ENCODE data around the gene LIME1.

The LIME1 gene, protein sequence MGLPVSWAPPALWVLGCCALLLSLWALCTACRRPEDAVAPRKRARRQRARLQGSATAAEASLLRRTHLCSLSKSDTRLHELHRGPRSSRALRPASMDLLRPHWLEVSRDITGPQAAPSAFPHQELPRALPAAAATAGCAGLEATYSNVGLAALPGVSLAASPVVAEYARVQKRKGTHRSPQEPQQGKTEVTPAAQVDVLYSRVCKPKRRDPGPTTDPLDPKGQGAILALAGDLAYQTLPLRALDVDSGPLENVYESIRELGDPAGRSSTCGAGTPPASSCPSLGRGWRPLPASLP

DNA sequence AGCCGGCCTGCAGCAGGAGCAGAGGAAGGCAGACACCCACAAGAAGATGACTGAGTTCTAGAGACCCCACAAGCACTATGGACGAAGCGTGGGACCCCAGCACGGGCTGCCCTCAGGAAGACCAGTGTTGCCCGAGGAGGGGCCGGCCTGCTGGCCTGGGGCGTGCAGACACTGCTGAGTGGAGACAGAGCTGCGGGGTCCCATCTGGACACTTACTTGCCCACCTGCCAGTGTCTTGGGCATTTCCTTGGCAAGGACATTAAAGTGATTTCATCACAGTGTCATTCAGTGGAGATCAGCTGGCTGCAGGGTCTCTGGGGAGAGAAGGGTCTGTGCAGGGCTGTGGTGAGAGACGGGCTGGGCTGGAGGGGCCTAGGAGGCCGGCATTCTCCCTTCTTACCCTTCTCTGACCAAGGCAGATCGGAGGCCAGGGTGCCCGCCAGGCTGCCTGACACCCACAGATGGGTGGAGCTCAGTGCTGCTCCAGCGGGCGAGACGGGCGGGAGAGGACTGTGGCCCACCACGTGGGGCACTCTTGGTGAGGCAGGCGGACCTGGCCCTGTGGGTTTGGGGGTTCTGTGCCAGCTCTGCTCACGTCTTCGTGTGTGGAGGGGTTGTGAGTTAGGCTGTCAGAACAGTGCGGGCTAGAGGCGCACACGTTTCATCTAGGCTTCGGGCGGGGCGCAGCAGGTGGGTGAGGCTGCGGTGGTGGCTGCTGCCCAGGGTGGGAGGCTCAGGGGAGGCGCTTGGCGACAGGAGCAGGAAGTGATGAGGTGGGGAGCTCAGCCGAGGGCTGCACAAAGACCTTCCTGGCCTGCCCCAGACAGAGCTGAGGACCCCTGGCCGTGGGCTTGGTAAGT is at the start of gene LIME1:
Gene LIME1, plus strand, starts transcription at position 806 of the 860 bp plus-strand sequence. CDS start 886 bp downstream, outside the sequence.
- DNase-seq: no peak

DNA sequence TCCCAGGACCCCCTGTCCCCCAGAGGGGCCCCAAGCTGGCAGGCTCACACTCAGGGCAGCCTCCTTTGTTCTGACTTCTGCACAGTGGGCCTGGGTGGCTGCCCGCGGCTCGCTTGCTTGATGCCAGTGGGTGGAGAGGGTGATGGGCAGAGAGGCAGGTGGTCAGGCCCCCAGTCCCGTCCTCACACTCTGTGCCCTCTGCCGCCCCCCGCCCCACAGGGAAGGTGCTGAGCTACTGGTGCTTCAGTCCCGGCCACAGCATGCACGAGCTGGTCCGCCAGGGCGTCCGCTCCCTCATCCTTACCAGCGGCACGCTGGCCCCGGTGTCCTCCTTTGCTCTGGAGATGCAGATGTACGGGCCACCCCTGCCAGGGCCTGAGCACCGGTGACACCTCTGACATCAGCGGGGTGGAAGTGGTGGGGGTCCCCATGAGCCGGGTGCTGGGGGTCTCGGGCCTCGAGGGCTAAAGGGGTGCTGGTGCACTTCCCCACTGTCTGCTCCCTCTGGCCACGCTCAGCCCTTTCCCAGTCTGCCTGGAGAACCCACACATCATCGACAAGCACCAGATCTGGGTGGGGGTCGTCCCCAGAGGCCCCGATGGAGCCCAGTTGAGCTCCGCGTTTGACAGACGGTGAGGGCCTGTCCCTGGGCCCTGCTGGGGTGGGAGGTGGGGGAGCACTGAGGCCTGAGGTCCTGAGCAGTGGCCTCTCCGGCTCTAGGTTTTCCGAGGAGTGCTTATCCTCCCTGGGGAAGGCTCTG is 48.9 kb upstream of the LIME1 start:
- no peak for DNase-seq

DNA sequence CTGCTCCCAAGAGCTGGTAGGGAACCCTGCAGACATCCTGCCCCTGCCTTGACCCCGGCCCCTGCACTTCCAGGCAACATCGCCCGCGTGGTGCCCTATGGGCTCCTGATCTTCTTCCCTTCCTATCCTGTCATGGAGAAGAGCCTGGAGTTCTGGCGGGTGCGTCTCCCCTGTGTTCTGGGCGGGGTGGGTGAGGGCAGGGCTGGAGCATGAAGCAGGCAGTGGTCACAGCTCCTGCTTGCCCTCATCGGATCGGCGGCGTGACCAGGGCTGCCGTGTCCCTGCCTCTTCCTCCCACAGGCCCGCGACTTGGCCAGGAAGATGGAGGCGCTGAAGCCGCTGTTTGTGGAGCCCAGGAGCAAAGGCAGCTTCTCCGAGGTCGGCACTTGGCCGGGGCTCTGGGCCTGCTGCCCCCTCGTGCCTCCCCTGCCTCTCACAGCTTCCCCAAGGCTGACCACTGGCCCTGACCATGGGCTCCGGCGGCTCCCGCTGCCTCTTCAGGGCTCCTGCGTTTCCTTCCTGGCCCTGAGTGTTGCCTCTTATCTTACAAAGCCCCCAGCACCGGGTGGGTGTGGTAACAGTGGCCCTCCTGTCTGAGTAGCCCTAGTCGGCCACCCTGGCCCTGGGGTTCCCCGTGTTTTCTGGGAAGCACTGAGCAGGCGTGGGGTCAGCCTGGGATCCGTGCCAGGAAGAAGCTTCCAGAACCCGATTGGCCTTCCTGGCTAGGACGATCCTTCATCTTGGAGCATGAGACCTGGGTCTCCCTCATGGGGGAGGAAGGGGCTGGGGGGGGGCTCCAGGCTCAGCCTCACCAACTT is 48.0 kb upstream of the LIME1 start:
- DNase-seq: no peak

DNA sequence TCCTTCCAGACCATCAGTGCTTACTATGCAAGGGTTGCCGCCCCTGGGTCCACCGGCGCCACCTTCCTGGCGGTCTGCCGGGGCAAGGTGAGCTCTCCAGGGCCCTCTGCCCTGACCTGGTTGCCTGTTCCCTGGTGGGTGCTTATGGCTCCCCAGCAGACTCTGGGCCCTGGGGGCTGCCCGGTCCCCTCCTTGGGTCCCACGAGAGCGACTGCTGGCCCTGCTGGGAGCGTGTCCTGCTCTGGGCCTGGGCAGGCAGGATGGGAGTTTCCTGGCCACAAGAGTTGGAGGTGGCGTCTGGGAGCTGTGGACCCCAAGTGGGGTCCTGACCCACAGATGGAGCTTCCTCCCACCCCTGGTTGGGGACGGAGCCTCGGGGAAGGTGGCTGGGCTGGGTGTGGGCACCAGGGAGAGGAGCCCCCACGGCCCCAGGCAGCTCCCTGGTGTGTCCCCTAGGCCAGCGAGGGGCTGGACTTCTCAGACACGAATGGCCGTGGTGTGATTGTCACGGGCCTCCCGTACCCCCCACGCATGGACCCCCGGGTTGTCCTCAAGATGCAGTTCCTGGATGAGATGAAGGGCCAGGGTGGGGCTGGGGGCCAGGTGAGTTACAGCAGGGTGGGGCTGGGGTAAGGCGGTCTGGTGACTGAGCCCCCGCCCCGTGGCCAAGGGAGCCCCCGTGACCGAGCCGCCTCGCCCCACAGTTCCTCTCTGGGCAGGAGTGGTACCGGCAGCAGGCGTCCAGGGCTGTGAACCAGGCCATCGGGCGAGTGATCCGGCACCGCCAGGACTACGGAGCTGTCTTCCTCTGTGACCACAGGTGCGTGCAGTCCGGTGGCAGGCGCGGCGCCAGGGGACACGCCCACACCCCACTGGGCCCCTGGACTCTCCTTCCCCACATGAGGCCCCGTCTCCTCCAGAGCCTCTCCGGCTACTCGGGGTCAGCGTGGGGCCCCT is 47.1 kb upstream of the LIME1 start:
- DNase-seq: no peak

DNA sequence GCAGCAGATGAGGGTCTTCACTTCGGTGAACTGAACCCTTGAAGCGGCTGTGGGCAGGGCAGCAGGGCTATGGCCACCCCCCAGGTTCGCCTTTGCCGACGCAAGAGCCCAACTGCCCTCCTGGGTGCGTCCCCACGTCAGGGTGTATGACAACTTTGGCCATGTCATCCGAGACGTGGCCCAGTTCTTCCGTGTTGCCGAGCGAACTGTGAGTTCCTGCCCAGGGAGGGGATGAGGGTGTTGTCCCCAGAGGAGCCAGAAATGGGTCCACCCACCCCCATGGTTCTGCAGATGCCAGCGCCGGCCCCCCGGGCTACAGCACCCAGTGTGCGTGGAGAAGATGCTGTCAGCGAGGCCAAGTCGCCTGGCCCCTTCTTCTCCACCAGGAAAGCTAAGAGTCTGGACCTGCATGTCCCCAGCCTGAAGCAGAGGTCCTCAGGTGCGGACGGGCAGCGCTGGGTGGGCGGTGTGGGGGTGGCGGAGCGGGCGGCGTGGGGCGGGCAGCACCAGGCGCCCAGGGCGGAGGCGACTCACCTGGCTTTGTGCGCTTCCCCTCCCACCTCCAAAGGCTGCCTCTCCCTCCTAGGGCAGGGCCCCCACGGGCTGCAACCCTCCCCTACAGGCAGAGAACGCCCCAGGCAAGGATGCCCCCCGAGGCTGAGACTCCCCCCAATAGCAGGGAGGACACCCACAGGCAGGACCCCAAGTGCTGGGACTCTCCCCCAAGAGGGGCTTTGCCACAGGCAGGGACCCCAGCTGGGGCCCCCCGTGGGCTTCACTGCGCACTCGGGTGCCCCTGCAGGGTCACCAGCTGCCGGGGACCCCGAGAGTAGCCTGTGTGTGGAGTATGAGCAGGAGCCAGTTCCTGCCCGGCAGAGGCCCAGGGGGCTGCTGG is 46.2 kb upstream of the LIME1 start:
- DNase-seq: no peak

DNA sequence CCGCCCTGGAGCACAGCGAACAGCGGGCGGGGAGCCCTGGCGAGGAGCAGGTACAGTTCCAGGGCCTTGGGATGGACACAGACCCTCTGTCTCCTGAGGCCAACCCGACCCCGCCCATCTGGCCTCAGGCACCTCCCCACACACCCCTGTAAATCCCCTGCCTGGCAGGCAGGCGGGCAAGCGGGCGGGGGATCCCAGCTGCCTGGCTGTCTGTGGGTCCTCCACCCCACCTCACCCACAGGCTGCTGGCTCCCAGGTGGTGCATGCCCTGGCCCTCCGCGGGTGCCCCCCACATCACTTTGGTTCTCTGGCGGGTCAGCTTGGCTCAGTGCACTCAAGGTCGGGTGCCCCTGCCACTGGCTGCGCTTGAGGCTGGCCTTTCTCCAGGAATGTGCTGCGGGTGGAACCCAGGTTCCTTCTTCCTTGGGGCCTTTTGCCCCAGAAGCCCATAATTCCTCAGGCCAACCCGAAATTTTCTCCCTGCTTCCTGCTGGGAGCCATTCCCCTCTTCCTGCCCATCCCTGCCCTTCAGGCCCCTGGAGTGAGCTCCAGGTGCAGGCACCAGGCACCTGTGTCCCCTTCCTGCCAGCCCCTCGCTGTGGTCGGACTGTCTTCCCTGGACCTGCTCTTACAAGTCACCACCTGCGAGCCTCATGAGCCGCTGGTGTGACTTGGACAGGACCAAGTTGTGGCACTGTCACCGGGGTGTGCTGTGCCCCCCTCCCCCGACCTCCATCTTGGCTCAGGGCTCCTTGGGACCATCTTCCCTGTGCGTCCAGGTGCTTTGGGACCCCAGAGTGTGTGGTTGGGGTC is 45.4 kb upstream of the LIME1 start:
- no peak for DNase-seq

DNA sequence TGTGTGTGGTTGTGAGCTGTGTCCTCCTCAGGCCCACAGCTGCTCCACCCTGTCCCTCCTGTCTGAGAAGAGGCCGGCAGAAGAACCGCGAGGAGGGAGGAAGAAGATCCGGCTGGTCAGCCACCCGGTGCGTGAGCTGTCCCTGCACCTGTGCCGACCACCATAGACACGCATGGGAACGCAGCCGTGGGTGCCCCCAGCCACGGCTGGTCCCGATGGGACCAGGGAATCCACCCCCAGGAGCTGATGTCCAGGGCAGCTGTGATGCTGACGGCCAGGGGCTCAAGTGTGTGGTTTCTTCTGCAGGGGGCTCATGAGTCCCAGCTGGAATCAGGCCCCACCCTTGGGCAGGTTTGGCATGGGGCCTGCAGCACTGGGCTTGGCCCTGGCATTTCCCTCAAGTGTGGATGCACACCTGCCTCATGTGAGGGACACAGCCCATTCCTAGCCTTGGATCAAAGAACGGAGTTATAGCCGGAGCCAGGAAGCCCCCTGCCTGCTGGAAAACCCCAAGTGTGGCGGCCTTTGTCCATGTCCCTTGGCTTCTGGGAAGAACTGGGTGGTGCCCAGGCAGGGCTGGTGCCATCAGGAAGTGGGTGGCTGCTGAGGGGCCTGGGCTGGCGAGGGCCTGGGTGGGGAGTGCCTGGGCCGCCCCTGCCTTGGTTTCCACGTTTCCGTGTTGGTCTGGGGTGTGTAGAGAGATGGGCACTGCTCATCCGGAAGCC is 44.6 kb upstream of the LIME1 start:
- no peak for DNase-seq

DNA sequence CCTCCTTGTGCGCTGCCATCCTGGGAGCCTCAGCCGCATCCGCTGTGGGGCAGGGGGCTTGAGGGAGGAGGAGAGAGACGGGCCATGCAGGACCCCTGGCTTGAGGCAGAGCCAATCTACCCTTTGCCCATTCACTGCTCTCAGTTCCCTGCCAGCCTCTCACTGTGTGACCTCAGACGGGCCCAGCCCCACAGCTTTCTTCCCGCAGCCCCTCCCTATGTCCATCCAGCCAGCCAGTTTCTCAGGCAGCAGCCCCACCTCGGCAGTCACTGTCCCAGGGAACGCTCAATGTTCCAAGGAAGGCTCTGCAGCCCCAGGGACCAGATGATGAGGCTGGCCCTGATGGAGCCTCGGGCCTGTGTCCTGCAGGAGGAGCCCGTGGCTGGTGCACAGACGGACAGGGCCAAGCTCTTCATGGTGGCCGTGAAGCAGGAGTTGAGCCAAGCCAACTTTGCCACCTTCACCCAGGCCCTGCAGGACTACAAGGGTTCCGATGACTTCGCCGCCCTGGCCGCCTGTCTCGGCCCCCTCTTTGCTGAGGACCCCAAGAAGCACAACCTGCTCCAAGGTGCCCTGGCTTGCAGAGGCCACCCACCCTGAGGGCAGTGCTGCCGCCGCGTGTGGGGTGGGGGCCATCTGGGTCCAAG is 43.9 kb upstream of the LIME1 start:
- DNase-seq: no peak

DNA sequence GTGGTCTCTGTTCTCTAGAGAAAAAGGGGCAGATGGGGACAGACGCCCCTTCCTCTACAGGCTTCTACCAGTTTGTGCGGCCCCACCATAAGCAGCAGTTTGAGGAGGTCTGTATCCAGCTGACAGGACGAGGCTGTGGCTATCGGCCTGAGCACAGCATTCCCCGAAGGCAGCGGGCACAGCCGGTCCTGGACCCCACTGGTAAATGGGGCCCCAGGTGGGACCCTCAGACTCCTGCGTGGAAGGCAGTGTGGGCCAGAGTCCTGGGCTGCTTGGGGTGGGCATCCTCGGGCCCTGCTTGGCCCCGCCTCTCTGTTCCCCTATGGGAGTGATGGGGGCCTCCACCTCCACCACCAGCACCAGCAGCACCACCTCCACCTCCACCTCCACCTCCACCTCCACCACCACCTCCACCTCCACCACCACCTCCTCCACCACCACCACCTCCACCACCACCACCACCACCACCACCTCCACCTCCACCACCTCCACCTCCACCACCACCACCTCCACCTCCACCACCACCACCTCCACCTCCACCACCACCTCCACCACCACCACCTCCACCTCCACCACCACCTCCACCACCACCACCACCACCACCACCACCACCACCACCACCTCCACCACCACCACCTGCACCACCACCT is 43.3 kb upstream of the LIME1 start:
- DNase-seq: no peak

DNA sequence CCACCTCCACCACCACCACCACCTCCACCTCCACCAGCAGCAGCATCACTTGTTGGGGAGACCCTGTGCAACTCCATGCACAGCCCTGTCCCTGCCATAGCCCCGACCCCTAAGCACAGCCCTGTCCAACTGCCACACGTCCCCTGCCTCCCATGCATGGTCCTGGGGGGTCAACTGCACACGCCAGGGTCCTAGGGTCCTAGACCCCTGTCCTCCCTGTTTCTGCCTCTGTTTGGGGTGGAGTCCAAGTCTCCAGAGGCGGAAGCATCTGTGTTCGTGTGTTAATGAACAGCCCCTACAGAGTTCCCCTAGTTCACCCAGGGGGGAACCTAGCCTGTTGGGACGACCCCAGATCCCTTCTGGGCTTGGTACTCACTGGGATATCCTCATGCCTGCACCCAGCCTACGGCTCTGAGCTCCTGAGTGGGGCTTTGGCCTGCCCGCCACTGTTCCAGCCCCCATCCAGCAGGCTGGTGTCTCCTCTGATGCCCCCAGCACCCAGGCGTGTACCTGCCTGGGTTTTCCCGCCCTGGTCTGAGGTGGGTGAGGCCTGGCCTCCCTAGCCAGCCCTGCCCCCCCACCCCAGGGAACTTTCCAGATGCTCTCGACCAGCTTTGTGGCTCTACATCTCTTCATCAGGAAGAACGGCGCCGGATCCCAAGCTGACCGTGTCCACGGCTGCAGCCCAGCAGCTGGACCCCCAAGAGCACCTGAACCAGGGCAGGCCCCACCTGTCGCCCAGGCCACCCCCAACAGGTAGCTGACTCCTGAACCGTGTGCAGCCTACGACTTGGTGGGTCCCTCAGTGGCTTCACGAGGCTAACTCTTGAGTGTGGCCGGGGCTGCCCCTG is 42.5 kb upstream of the LIME1 start:
- no peak for DNase-seq

DNA sequence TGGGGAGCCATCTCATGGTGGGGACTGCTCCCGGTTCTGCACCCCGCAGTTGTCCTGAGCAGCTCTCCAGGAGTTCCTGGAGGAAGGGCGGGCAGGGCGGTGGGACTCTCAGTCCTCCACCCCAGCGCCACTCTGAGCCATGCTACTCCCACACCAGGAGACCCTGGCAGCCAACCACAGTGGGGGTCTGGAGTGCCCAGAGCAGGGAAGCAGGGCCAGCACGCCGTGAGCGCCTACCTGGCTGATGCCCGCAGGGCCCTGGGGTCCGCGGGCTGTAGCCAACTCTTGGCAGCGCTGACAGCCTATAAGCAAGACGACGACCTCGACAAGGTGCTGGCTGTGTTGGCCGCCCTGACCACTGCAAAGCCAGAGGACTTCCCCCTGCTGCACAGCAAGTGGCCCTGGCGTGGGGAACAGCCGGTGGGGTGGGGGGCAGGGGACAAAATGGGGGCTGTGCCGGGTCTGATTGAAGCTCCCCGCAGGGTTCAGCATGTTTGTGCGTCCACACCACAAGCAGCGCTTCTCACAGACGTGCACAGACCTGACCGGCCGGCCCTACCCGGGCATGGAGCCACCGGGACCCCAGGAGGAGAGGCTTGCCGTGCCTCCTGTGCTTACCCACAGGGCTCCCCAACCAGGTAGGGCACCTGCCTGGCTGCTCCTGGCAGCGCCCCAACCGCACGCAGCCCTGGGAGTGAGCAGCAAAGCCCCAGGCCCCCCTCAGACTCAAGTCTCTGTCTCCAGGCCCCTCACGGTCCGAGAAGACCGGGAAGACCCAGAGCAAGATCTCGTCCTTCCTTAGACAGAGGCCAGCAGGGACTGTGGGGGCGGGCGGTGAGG is 41.7 kb upstream of the LIME1 start:
- no peak for DNase-seq

DNA sequence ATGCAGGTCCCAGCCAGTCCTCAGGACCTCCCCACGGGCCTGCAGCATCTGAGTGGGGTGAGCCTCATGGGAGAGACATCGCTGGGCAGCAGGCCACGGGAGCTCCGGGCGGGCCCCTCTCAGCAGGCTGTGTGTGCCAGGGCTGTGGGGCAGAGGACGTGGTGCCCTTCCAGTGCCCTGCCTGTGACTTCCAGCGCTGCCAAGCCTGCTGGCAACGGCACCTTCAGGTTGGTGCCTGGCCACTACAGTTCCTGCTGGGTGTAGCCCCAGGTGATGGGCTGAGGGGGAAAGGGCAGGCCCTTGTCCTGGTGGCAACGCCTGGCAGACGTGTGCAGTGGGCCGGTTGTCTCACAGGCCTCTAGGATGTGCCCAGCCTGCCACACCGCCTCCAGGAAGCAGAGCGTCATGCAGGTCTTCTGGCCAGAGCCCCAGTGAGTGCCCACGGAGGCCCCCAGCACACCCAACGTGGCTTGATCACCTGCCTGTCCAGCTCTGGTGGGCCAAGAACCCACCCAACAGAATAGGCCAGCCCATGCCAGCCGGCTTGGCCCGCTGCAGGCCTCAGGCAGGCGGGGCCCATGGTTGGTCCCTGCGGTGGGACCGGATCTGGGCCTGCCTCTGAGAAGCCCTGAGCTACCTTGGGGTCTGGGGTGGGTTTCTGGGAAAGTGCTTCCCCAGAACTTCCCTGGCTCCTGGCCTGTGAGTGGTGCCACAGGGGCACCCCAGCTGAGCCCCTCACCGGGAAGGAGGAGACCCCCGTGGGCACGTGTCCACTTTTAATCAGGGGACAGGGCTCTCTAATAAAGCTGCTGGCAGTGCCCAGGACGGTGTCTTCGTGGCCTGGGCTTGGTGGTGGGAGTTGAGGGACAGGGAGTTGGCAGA is 40.8 kb upstream of the LIME1 start:
- DNase-seq: no peak

DNA sequence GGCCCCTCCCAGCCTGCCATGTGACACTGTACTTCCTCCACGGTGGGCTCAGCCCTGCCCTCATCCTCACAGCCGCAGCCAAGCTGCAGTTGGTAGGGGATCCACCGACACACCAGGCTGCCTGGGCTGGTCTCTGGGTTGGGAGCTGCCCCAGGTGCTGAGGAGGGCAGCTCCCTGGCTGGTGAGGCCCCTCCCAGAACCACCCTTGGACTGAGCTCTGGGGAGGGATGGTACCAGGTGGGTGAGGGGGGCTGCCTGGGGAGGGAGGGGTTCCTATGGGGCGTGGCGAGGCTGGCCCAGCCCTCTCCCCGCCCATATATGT is 40.2 kb upstream of the LIME1 start:
- no peak for DNase-seq

DNA sequence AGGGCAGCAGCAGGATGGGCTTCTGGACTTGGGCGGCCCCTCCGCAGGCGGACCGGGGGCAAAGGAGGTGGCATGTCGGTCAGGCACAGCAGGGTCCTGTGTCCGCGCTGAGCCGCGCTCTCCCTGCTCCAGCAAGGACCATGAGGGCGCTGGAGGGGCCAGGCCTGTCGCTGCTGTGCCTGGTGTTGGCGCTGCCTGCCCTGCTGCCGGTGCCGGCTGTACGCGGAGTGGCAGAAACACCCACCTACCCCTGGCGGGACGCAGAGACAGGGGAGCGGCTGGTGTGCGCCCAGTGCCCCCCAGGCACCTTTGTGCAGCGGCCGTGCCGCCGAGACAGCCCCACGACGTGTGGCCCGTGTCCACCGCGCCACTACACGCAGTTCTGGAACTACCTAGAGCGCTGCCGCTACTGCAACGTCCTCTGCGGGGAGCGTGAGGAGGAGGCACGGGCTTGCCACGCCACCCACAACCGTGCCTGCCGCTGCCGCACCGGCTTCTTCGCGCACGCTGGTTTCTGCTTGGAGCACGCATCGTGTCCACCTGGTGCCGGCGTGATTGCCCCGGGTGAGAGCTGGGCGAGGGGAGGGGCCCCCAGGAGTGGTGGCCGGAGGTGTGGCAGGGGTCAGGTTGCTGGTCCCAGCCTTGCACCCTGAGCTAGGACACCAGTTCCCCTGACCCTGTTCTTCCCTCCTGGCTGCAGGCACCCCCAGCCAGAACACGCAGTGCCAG is 39.7 kb upstream of the LIME1 start, which contains the start of gene TNFRSF6B:
Gene TNFRSF6B, plus strand, starts transcription at position 25 of the 729 bp plus-strand sequence. Its CDS starts 116 bp downstream, at position 141.
- no peak for DNase-seq

Measured in NCI-H1694 treated with DMSO at 0.1 percent for 48 hours (cell line).